Activated CD8-positive, alpha-beta T cell treated with anti-CD3 and anti-CD28 coated beads for 36 hours (primary cell): ENCODE data around the gene TDRD10. TPM values are rescaled to one million over a fixed set of nuclear protein-coding genes. Genes with fewer than 3 reads are reported as not detected.

ENCODE experiments used
- ATAC-seq: fragments of 200-7000 bp; cut with Tn5 transposase; one replicate; pipeline ENCODE4 v1.10.0; 2021; ENCODE audit warnings: mild to moderate bottlenecking, moderate library complexity
- CTCF ChIA-PET: fragments of 350-600 bp; sonication (Branson Sonifier 250); formaldehyde crosslinking; loops from one replicate; lab custom pipeline; 2021; ENCODE audit warnings: antibody characterized with exemption; lab: Charles Lee
- POLR2A ChIA-PET: fragments of 350-600 bp; sonication (Branson Sonifier 250); formaldehyde crosslinking; loops from one replicate; lab custom pipeline; 2021; ENCODE audit warnings: antibody characterized with exemption; lab: Charles Lee
- DNase-seq: peaks from one replicate; pipeline ENCODE4 v3.0.0-alpha.2; 2020
- H3K27ac Mint-ChIP-seq: one replicate; pipeline ENCODE4 v1.8.0; 2021; ENCODE audit warnings: mild to moderate bottlenecking, mixed read lengths
- H3K27me3 Mint-ChIP-seq: one replicate; pipeline ENCODE4 v1.8.0; 2021; ENCODE audit warnings: mixed read lengths
- H3K36me3 Mint-ChIP-seq: one replicate; pipeline ENCODE4 v1.8.0; 2021; ENCODE audit warnings: low read depth, mixed read lengths
- H3K4me1 Mint-ChIP-seq: one replicate; pipeline ENCODE4 v1.8.0; 2021; ENCODE audit warnings: low read depth, mixed read lengths
- H3K4me3 Mint-ChIP-seq: one replicate; pipeline ENCODE4 v1.8.0; 2021; ENCODE audit warnings: mild to moderate bottlenecking, moderate library complexity, mixed read lengths
- H3K9me3 Mint-ChIP-seq: one replicate; pipeline ENCODE4 v1.8.0; 2021; ENCODE audit warnings: mixed read lengths
- intact Hi-C: fragments of 100-400 bp; cut with micrococcal nuclease; formaldehyde crosslinking; loops from one replicate; pipeline ENCODE4 v1.10.0; 2022
- total RNA-seq, 2 experiments: library from RNA; stranded (reverse); gene quantifications; one replicate each; pipeline ENCODE4 v1.2.3, GENCODE V29; 2021
- TF ChIP-seq, protein P1 (sequence below): fragments of 200-600 bp; IDR thresholded peaks from one replicate; pipeline ENCODE4 v1.8.0; 2022; ENCODE audit warnings: antibody characterized with exemption, mild to moderate bottlenecking

TDRD10 gene
- total RNA-seq, 2 experiments from 2014 or later: not detected

DNA sequence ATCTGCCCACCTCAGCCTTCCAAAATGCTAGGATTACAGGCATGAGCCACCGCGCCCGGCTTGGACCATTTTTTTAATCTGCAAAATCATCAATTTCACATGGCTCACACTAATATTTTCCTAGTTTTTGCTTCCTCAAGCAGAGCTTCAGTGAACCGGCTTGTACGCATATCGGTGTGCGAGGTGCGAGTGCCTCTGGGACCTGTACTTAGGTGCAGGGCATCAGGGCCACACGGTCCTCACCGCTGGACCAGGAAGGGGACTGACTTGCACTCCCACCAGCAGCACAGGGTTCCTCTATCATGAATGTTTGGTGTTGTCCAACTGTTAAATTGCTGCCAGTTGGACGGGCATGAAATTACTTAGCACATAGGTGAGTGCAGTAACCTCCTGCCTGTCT is 15.6 kb downstream of the TDRD10 start:
- intact Hi-C loops: no loop called here
- Mint-ChIP-seq H3K4me1 (no peaks in the 10 kb centered on the region), H3K27ac (no peak overlapping the region), H3K9me3 (no peaks in the 10 kb centered on the region), H3K27me3 (peaks cover 10% of the 10 kb centered on the region), H3K4me3 (no peak overlapping the region), H3K36me3 (no peaks in the 10 kb centered on the region)
- ATAC-seq: no peak
- DNase-seq: no peak
- ChIA-PET CTCF (interaction anchor here (1.1 to 1.7 kb wide), 2 partner anchors 38 to 42 kb away, joined by 3 to 5 read pairs; no protein-coding TSS in a partner anchor), POLR2A (no interaction called here)
- TF ChIP-seq, protein P1, sequence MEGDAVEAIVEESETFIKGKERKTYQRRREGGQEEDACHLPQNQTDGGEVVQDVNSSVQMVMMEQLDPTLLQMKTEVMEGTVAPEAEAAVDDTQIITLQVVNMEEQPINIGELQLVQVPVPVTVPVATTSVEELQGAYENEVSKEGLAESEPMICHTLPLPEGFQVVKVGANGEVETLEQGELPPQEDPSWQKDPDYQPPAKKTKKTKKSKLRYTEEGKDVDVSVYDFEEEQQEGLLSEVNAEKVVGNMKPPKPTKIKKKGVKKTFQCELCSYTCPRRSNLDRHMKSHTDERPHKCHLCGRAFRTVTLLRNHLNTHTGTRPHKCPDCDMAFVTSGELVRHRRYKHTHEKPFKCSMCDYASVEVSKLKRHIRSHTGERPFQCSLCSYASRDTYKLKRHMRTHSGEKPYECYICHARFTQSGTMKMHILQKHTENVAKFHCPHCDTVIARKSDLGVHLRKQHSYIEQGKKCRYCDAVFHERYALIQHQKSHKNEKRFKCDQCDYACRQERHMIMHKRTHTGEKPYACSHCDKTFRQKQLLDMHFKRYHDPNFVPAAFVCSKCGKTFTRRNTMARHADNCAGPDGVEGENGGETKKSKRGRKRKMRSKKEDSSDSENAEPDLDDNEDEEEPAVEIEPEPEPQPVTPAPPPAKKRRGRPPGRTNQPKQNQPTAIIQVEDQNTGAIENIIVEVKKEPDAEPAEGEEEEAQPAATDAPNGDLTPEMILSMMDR: no peak

DNA sequence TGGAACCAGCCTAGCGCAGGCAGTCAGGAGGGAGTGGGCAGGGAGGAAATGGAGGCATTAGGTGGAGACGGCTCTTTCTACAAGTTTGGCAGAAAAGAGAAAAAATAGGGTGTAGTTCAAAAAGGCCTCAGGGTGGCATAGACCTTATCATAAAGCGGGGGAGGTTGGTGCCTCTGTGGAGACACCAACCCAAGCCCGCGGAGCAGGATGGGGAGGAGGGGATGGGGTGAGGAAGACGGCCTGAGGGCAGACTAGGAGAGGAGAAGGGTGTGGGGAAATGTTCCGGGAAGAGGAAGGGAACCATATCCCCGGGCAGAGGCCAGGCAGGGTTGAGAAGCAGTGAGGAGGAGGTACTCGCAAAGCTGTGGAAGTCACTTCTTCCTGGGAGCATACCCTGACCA is 17.6 kb downstream of the TDRD10 start:
- intact Hi-C loops: no loop called here
- no peak overlapping the region for H3K4me3 Mint-ChIP-seq
- DNase-seq (no peak), ATAC-seq (no peak)
- no peak overlapping the region for H3K27ac Mint-ChIP-seq
- ChIA-PET POLR2A (no interaction called here), CTCF (no interaction called here)
- TF ChIP-seq, protein P1: no peak
- no peaks in the 10 kb centered on the region for H3K9me3 Mint-ChIP-seq
- H3K27me3 Mint-ChIP-seq: peaks cover 14% of the 10 kb centered on the region
- H3K36me3 Mint-ChIP-seq: no peaks in the 10 kb centered on the region
- no peaks in the 10 kb centered on the region for H3K4me1 Mint-ChIP-seq

DNA sequence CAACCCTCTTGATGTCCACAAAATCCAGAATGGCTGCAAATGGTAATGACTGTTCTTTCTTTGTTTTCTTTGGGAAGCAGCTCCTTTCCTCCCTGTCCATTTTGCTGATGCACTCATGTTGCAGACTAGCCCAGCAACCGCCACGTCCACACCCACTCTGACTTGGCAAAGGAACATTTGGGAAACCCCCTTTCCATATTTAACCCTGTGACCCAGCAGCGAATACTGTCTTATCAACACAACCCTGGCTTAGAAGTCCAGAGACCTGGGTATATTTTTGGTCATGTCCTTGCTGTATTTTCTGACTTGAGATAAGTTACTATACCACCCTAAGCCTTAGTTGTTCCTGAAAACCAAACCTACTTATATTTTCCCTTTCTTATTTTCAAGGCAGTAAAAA is 18.3 kb downstream of the TDRD10 start:
- H3K27me3 Mint-ChIP-seq: peaks cover 14% of the 10 kb centered on the region
- TF ChIP-seq, protein P1: no peak
- no peaks in the 10 kb centered on the region for H3K9me3 Mint-ChIP-seq
- ChIA-PET CTCF (no interaction called here), POLR2A (interaction anchor here (1.0 kb wide), 1 partner anchor 78 kb away, joined by 4 read pairs; no protein-coding TSS in a partner anchor)
- no peaks in the 10 kb centered on the region for H3K36me3 Mint-ChIP-seq
- ATAC-seq: no peak
- DNase-seq: no peak
- H3K4me3 Mint-ChIP-seq: no peak overlapping the region
- intact Hi-C loops: no loop called here
- no peak overlapping the region for H3K27ac Mint-ChIP-seq
- H3K4me1 Mint-ChIP-seq: no peaks in the 10 kb centered on the region

DNA sequence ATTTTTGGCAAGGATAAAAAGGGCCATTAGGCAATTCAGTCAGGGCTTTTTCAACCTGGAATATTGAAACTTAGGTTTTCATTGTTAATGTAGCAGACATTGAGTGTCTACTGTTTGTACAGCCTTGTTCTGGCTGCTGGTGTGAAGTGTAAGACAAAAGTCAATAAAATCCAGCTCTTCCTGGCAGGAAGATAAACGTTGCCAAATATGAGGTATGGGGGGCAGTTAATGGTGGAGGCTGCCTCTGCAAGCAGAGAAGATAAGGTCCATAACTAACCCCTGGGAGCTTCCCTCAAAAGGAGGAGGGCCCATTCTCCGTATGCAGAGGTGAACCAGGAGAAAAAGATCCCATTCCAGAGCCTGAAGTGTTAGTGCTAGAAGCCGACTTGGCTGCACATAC is 19.7 kb downstream of the TDRD10 start:
- intact Hi-C loops: no loop called here
- DNase-seq (no peak), ATAC-seq (no peak)
- ChIA-PET POLR2A (interaction anchor here (0.7 kb wide), 1 partner anchor 83 kb away, joined by 3 read pairs; no protein-coding TSS in a partner anchor), CTCF (interaction anchor here (1.4 kb wide), 1 partner anchor 42 kb away, joined by 4 read pairs; no protein-coding TSS in a partner anchor)
- no peaks in the 10 kb centered on the region for H3K4me1 Mint-ChIP-seq
- H3K27ac Mint-ChIP-seq: no peak overlapping the region
- TF ChIP-seq, protein P1: no peak
- no peak overlapping the region for H3K4me3 Mint-ChIP-seq
- no peaks in the 10 kb centered on the region for H3K36me3 Mint-ChIP-seq
- H3K27me3 Mint-ChIP-seq: peaks cover 8% of the 10 kb centered on the region
- no peaks in the 10 kb centered on the region for H3K9me3 Mint-ChIP-seq

DNA sequence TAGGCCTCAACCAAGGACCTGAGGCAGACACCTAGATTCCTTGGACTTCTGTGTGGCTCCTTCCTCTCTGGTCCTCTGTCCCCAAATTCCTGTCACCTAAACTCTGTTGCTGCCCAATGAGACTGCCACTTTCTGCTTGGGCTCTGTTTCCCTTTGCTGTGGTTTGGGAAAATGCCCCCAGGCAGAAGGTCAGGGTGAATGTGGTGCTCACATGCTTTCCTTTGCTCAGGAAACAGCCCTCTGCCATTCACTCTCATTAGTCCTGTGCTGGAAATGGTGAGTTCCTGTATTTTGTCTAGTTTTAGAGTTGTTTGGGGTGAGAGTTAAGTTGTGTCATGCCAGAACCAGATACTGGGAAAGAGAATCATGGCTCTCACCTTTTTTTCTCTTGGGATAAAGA is 22.9 kb downstream of the TDRD10 start:
- DNase-seq: no peak
- Mint-ChIP-seq H3K27me3 (peaks cover 4% of the 10 kb centered on the region), H3K4me1 (no peaks in the 10 kb centered on the region), H3K9me3 (no peaks in the 10 kb centered on the region), H3K27ac (no peak overlapping the region), H3K36me3 (no peaks in the 10 kb centered on the region), H3K4me3 (no peak overlapping the region)
- intact Hi-C loops: no loop called here
- ChIA-PET POLR2A (no interaction called here), CTCF (interaction anchor here (1.4 kb wide), 1 partner anchor 22 kb away, joined by 3 read pairs; no protein-coding TSS in a partner anchor)
- TF ChIP-seq, protein P1: no peak
- ATAC-seq: no peak
